ENCODE measurements around the gene ZNF419. TPM values are rescaled to one million over a fixed set of nuclear protein-coding genes. Genes with fewer than 3 reads are reported as not detected.

Gene ZNF419
- total and polyA plus RNA-seq, 12 donors, result 5.0 to 16.5 (median 13.3) TPM

DNA sequence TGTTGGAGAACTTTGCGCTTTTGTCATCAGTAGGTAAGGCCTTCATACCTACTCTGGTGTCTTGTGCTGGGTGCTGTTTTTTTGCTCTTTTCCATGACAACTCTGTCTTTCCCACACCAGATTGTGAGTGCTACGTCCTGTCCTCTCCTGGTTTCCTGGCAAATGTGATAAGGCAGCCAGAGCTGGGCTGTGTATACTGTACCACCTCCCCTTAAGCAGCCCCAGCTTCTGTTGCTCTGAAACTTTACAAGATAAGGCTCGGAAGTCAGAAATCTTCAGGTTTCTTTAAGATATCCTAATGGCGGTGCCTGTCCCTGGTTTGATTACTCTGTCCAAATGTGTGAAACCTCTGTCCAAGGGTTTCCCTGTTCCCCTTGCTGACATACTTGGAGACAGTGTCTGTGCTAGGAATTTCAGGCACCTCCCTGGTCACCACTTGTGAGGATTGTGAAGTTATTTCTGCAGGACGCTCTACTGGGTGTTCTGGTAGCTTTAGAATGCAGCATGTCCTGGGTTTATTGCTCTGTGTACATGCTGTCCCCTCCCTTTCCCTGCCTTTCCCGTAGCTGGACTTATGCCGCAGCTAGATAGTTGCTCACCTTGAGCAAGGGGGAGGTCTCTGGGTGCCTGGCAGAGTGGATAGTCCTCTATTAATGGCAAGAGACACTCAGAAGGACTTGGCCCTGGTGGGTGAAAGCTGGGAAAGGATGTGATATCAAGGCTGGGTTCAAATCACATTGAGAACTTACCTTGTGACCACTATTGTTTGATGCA is 45.4 kb upstream of the ZNF419 start:
- intact Hi-C loops (cut with DNase I), result no loop called here
- no peak overlapping the region for H3K4me3 ChIP-seq
- no peak for DNase-seq
- TF ChIP-seq CTCF (IDR thresholded peaks at IDR 0.05) (no peak), POLR2A (IDR thresholded peaks at IDR 0.05) (no peak)
- peaks cover 0 to 27% (median 0%) of the 10 kb centered on the region in 3 donors for H3K9me3 ChIP-seq (replicated peaks in 1 of 3)
- 81 to 96% (median 89%) methylated on average over 6 to 7 of the region's 7 CpGs for WGBS, 4 donors
- no peaks in the 10 kb centered on the region for H3K4me1 ChIP-seq (replicated peaks in 1 of 2)
- no peaks in the 10 kb centered on the region for H3K27me3 ChIP-seq
- peaks cover 0 to 5% of the 10 kb centered on the region in 2 donors for H3K36me3 ChIP-seq (replicated peaks in 1 of 2)
- H3K27ac ChIP-seq, result no peak overlapping the region

DNA sequence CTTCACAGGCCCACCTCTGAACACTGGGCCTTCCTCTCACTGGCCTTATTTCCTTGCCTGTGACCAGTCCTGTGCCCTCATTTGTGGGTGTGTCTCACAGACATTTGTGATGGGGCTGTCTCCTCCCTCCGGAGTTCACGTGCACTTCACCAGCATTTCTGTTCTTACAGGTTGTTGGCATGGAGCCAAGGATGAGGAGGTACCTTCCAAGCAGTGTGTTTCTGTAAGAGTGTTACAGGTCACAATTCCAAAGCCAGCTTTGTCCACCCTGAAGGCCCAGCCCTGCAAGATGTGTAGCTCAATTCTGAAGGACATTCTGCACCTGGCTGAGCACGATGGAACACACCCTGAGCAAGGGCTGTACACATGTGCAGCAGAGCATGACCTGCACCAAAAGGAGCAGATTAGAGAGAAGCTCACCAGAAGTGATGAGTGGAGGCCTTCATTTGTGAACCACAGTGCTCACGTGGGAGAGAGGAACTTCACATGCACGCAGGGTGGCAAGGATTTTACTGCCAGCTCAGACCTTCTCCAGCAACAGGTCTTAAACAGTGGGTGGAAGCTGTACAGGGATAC is 44.3 kb upstream of the ZNF419 start:
- intact Hi-C loops (cut with DNase I), result no loop called here

DNA sequence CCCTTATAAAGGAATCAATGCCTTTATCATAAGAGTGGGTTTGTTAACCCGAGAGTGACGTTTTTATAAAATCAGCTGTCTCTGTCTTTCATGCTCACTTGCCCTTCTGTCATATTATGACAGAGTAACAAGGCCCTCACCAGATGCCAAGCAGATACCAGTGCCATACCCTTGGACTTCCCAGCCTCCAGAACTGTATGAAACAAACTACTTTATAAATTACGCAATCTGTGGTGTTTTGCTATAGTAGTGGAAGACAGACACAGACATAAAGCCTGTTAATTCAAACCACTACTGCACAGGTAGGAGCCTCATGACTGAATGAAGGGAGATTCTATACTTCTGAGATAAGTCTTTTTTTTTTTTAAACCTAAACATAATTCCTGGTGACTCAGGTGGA is 35.2 kb upstream of the ZNF419 start:
- no peak for DNase-seq
- no peaks in the 10 kb centered on the region for H3K27me3 ChIP-seq
- 95 to 97% (median 95%) methylated on average over 3 of the region's 3 CpGs for WGBS, 4 donors
- H3K9me3 ChIP-seq (replicated peaks in 1 of 3), result peaks cover 0 to 7% (median 0%) of the 10 kb centered on the region in 3 donors
- no peak overlapping the region for H3K27ac ChIP-seq
- intact Hi-C loops (cut with DNase I), result no loop called here
- H3K36me3 ChIP-seq (replicated peaks in 1 of 2), result no peaks in the 10 kb centered on the region
- H3K4me3 ChIP-seq, result no peak overlapping the region
- H3K4me1 ChIP-seq (replicated peaks in 1 of 2), result no peaks in the 10 kb centered on the region
- TF ChIP-seq CTCF (IDR thresholded peaks at IDR 0.05), result no peak

More for the DNA sequence above, 44.3 kb upstream of the ZNF419 start:
- Histone ChIP-seq H3K9me3 (replicated peaks in 1 of 3) (peaks cover 0 to 31% (median 0%) of the 10 kb centered on the region in 3 donors), H3K4me3 (no peak overlapping the region), H3K27me3 (no peaks in the 10 kb centered on the region), H3K27ac (no peak overlapping the region), H3K4me1 (replicated peaks in 1 of 2) (no peaks in the 10 kb centered on the region), H3K36me3 (replicated peaks in 1 of 2) (peaks cover 0 to 4% of the 10 kb centered on the region in 2 donors)
- 76 to 86% (median 81%) methylated on average over 5 of the region's 5 CpGs for WGBS, 4 donors
- DNase-seq, result no peak
- TF ChIP-seq CTCF (IDR thresholded peaks at IDR 0.05) (no peak), POLR2A (IDR thresholded peaks at IDR 0.05) (no peak)

GRCh38 chr19:57465680-57466381 is 21.7 kb upstream of the ZNF419 start:
- DNase-seq, result no peak
- WGBS, 4 donors, result 73 to 90% (median 85%) methylated on average over 4 to 5 of the region's 5 CpGs
- H3K36me3 ChIP-seq (replicated peaks in 1 of 2), result no peaks in the 10 kb centered on the region
- no peaks in the 10 kb centered on the region for H3K4me1 ChIP-seq (replicated peaks in 1 of 2)
- H3K27ac ChIP-seq, result no peak overlapping the region
- intact Hi-C loops (cut with DNase I), result no loop called here
- H3K9me3 ChIP-seq (replicated peaks in 1 of 3), result peaks cover 5 to 71% (median 38%) of the 10 kb centered on the region in 3 donors
- H3K4me3 ChIP-seq, result no peak overlapping the region
- TF ChIP-seq POLR2A (IDR thresholded peaks at IDR 0.05) (no peak), CTCF (IDR thresholded peaks at IDR 0.05) (no peak)
- no peaks in the 10 kb centered on the region for H3K27me3 ChIP-seq

Measured in adrenal gland (tissue), 12 donors.